GM21390 (cell line): ENCODE data around the gene RFFL.
"Not testable (repeated sequence)": the region's sequence is repeated elsewhere in the genome, so short reads cannot be mapped to it uniquely, and the experiment has no call there.

Experiments
- ATAC-seq: cut with Tn5 transposase; IDR thresholded peaks from one replicate; pipeline ENCODE4 v1.9.1; 2021; ENCODE audit not compliant: unreplicated experiment

Gene RFFL

GRCh38 chr17:35051183-35051578, 12.3 kb downstream of the RFFL start:
- ATAC-seq, result no peak

GRCh38 chr17:35050170-35050569, 13.3 kb downstream of the RFFL start:
- no peak for ATAC-seq

DNA sequence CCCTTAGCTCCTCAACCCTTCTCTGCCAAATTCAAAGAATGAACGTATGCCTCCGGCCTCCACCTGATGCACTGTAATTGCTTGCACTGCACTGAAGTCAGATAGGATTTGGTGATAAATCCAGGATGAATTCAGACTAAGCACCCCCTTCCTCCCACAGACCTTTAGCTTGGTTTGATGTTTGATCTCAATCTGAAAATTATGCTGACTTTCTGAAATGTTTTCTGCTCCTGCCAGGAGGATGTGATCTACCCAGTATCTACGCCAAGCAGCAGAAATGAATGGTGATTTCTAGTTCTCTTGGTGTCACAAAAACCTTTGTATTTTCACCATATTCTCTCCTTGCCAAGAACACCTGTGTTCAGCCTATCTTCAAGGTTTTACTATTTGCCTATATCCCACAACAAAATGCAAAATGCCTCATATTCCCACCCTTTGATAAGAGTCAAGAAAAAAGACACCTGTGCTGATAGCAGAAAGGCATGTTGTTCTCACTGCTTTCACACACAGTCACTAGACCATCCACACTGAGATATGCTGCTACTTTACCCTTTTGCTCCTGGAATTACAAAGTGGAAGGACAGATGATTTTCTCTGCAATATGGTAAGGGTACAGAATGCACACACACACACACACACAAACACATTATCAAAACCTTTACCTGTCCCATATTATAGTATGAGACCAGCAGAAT, 14.7 kb downstream of the RFFL start:
- no peak for ATAC-seq

- ATAC-seq, result peak; percentile 55
Measured at GRCh38 chr17:35046740-35047283, 16.7 kb downstream of the RFFL start.

GRCh38 chr17:35046245-35046644, 17.3 kb downstream of the RFFL start:
- no peak for ATAC-seq

- not testable (repeated sequence) for ATAC-seq
Measured at GRCh38 chr17:35045458-35045979, 18.0 kb downstream of the RFFL start.

DNA sequence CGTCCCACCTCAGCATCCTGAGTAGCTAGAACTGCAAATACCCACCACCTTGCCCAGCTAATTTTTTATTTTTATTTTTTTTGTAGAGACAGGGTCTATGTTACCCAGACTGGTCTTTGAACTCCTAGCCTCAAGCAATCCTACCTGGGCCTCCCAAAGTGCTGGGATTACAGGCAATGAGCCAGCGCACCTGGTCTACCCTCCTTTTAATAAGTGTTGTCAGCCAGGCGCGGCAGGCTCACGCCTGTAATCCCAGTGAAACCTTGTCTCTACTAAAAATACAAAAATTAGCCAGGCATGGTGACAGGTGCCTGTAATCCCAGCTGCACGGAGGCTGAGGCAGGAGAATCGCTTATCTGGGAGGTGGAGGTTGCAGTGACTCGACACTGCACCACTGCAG, 19.3 kb downstream of the RFFL start:
- no peak for ATAC-seq

DNA sequence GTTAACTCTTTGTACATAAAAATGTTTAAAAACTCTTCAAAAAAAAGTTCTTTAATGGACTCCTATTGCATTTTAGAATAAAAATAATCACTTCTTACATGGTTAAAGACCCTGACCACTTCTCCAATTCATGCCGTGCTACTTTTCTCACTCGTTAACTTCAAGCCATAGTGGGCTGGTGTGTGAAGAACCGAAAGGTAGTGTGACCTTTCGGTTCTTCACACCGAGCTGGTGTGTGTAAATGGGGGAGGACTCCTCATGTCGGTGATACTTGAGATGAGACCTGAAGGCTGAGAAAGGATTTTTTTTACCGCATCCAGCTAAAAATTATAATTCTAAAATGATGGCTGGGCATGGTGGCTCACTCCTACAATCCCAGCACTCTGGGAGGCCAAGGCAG, 22.1 kb downstream of the RFFL start:
- no peak for ATAC-seq

DNA sequence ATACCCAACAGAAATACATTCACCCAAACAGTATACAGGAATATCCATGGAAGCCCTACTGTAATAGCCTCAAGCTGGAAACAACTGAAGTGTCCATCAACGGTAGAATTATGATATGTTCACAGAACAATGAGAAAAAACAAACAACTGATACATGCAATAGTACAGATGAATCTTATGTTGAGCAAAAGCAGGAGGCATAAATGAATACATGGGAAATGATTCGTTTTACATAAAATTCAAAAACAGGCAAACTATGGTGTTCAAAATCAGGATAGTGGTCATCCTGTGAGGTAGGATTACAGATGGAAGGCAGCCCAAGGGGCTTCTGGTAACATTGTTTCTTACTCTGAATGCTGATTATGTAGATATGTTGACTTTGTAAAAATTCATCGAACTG, 25.1 kb downstream of the RFFL start:
- ATAC-seq, result no peak

DNA sequence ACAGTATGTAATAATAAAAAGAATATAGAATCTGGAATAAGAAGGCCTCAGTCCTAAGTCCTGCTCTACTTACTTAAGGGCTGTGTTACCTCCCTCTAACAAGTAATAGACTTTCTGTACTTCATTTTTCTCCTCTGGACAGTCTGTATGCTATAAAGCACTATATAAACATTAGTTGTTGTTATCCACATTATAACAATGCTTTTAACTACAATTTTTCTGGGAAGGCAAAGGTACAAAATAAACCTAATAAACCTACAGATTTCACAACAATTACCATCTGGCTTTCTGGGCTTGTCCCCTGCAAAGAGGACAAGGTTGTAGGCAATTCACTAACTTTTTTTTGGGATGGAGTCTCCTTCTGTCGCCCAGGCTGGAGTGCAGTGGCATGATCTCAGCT, 32.7 kb downstream of the RFFL start:
- ATAC-seq, result no peak

GRCh38 chr17:35028531-35029262, 34.8 kb downstream of the RFFL start:
- no peak for ATAC-seq

DNA sequence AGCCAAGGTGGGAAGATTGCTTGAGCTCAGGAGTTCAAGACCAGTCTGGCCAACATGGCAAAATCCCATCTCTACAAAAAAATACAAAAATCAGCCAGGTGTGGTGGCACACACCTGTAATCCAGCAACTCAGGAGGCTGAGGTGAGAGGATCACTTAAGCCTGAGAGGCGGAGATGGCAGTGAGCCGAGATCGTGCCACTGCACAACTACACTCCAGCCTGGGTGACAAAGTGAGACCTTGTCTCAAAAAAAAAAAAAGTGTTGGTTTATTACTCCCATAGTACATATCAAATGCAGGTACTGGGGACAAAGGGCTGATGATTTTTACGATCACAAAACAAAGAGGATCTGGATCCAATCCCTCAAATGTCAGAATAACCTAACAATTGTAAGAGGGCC, 35.4 kb downstream of the RFFL start:
- not testable (repeated sequence) for ATAC-seq

GRCh38 chr17:35025541-35025940, 38.0 kb downstream of the RFFL start:
- ATAC-seq, result no peak

DNA sequence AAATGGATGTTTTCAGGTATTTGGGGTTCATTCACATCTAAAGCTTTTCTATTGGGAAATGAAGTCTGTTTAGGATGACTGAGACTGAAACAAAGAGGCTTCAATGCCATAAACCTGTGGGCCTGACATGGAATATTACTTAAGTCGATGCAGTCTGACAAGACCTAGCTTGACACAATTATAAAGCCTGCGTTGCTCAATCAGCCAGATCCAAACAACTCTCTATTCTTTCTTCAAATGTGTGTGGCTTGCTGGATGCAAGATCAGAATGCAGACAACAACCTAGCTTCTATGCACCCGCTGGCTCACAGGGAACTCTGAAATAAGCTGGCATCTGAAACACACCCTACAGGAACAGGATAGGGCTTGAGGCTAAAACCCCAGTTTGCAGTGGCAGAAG, 40.0 kb downstream of the RFFL start:
- ATAC-seq, result no peak

DNA sequence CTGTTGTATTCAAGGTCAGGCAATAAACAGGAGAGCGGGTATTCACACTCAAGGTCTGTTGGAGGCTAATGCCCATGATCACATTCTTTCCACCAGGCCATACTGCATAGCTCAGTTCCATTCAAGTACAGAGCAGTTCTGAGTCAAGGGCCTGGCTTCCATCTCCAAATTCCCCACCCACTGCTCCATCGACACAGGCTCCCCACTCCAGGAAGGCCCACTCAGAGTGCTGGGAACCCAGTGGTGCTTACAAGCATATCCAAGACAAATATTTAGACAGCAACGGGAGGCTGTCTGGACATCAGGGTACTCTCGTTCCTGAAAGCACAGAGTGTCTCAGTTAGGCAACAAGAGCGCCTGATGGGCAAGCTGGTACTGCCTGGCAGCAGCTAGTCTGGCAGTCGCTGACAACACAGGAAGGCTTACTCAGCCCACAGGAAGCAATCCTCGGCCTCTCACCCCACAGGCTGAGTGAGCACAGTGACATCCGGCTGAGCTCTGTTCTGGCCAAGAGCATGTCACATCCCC, 40.9 kb downstream of the RFFL start:
- no peak for ATAC-seq

- no peak for ATAC-seq
Measured at GRCh38 chr17:35021520-35022380, 41.8 kb downstream of the RFFL start.

- ATAC-seq, result no peak
Measured at GRCh38 chr17:35019386-35020179, 43.9 kb downstream of the RFFL start.

- ATAC-seq, result no peak
Measured at GRCh38 chr17:35018814-35019213, 44.7 kb downstream of the RFFL start.

- no peak for ATAC-seq
Measured at GRCh38 chr17:35017021-35017420, 46.5 kb downstream of the RFFL start.

- ATAC-seq, result no peak
Measured at GRCh38 chr17:35016369-35016768, 47.1 kb downstream of the RFFL start.
